Heart left ventricle (tissue), 16 donors: ENCODE measurements around the gene EPHB1. TPM values are rescaled to one million over a fixed set of nuclear protein-coding genes. Genes with fewer than 3 reads are reported as not detected.

Source experiments
- ATAC-seq, 4 donors: fragments of 200-7000 bp; cut with Tn5 transposase; one replicate each; pipeline ENCODE4 v1.9.1; 2020 to 2022; ENCODE audit warnings: moderate library complexity in 4 of 4, mild to moderate bottlenecking in 3 of 4, moderate number of reproducible peaks in 1 of 4
- DNase-seq, 5 donors: peaks; one replicate each; pipeline ENCODE4 v3.0.0-alpha.2; 2020
- H3K27ac ChIP-seq, 12 donors: fragments of 200-600 bp; sonication (generic) in 4 of 12; one replicate each; pipeline versions ENCODE4 v1.5.0 to v1.8.0; 2016 to 2022; ENCODE audit warnings: mild to moderate bottlenecking in 2 of 12
- H3K27me3 ChIP-seq, 9 donors: fragments of 200-600 bp; sonication (generic) in 2 of 9; one replicate each; pipeline versions ENCODE4 v1.5.1 to v1.8.0; 2016 to 2022; ENCODE audit warnings: mild to moderate bottlenecking in 3 of 9
- H3K36me3 ChIP-seq, 9 donors: fragments of 200-600 bp; sonication (generic) in 2 of 9; one replicate each; pipeline versions ENCODE4 v1.5.0 to v1.8.0; 2018 to 2022; ENCODE audit warnings: mild to moderate bottlenecking in 2 of 9
- H3K4me1 ChIP-seq, 12 donors: fragments of 200-600 bp; sonication (generic) in 4 of 12; one replicate each; pipeline versions ENCODE4 v1.5.0 to v1.8.0; 2016 to 2022; ENCODE audit warnings: mild to moderate bottlenecking in 3 of 12
- H3K4me3 ChIP-seq, 12 donors: fragments of 200-600 bp; sonication (generic) in 4 of 12; one replicate each; pipeline versions ENCODE4 v1.5.0 to v1.8.0; 2017 to 2022; ENCODE audit warnings: mild to moderate bottlenecking in 9 of 12, moderate library complexity in 4 of 12
- H3K9me3 ChIP-seq, 12 donors: fragments of 200-600 bp; sonication (generic) in 4 of 12; one replicate each; pipeline versions ENCODE4 v1.5.0 to v1.8.0; 2016 to 2022; ENCODE audit warnings: mild to moderate bottlenecking in 1 of 12
- CTCF ChIP-seq, 12 donors: fragments of 200-600 bp; sonication (generic) in 4 of 12; IDR thresholded peaks; one replicate each; pipeline versions ENCODE4 v1.5.0 to v1.8.0; 2018 to 2022; ENCODE audit warnings: antibody characterized with exemption in 12 of 12, mild to moderate bottlenecking in 5 of 12
- POLR2A ChIP-seq, 2 donors: fragments of 450-650 bp; IDR thresholded peaks; one replicate each; pipeline ENCODE4 v1.6.1; 2017; ENCODE audit warnings: antibody characterized with exemption in 2 of 2, mild to moderate bottlenecking in 2 of 2, moderate library complexity in 2 of 2
- WGBS, 4 donors: extraction: QIAGEN DNeasy Blood & Tissue Kit in 2 of 4; methylation state at CpG; one replicate each; pipeline versions ENCODE4 v1.1.5 to v1.1.7; 2013 to 2018; 5-methylcytosine and 5-hydroxymethylcytosine counted together
- intact Hi-C, 10 donors: fragments of 100-400 bp; cut with DNase I; formaldehyde crosslinking; loops; one replicate each; pipeline versions ENCODE4 v1.11.1 to v1.14.2; 2022
- polyA plus RNA-seq, 2 donors: library from polyadenylated mRNA; stranded (reverse); fragments of 200-250 nt; gene quantifications; one replicate each; pipeline ENCODE4 v1.2.3, GENCODE V29; 2013
- total RNA-seq, 9 donors: library from RNA; depleted of rRNA in 2 of 9; stranded (reverse); fragments of >200 nt in 2 of 9; fragmentation: NEBNext Ultra II Directional in 3 of 9; extraction: Animal tissue kit (Norgen Biotek cat#: 25700) in 3 of 9; gene quantifications; one replicate each; pipeline versions ENCODE4 v1.1.0 to v1.2.4, GENCODE V29; 2016 to 2023
- donor health status: ischemic (EF 13 %, LVEDD 7.1; RV severe dilation, severe dysfunction).
- donor health status: healthy with polysubstance abuse.
- donor health status: DM: no; HTN: yes; CAD: no.
- donor health status: DM: no; HTN: no; CAD: no.
- donor health status: ischemic (EF 25% LVEDD 6.9; RV normal size, moderate dysfunction).
- donor health status: ischemic (EF 25% LVEDD 5.7; RV mildly dilated, moderate dysfunction).
- donor health status: healthy.
- donor health status: DM: yes; HTN: yes; CAD: no.
- donor health status: ischemic (EF 35%, LVEDD 5.7; RV mildly dilated, moderate dysfunction).
- donor health status: nonischemic (EF 11% LVEDD 7.7; RV severe dilation, severe dysfunction).
- donor health status: DM: yes; HTN: yes; CAD: no.
- donor health status: PGD.
- donor health status: ischemic (EF 29% LVEDD 5.4; RV normal size, mild dysfunction).
- donor health status: nonischemic (EF 23%, LVEDD 6.1; RV moderate dilation, normal function).

The EPHB1 gene
- total and polyA plus RNA-seq, 11 donors = 0.31 to 2.2 (median 1.1) TPM

- Histone ChIP-seq H3K27ac (no peak overlapping the region), H3K4me1 (no peaks in the 10 kb centered on the region), H3K4me3 (no peak overlapping the region), H3K9me3 (no peaks in the 10 kb centered on the region), H3K27me3 (peaks cover 0 to 3% (median 0%) of the 10 kb centered on the region in 9 donors), H3K36me3 (no peaks in the 10 kb centered on the region)
- ATAC-seq = no peak
- WGBS, 4 donors = 50 to 70% (median 56%) methylated on average over 6 of the region's 6 CpGs
- TF ChIP-seq CTCF (IDR thresholded peaks at IDR 0.05) (no peak), POLR2A (IDR thresholded peaks at IDR 0.05) (no peak)
- DNase-seq = no peak
- intact Hi-C loops = loop anchor here in 3 of 10 donors (10.0 kb wide), 1 partner anchor 444 kb away; the partner anchor contains the start of gene EPHB1 (in 3 of the 3)
Measured at GRCh38 chr3:135238871-135239614, 444.0 kb downstream of the EPHB1 start.

- WGBS, 4 donors = 43 to 57% (median 46%) methylated on average over 1 of the region's 1 CpG
- ATAC-seq (no peak), DNase-seq (no peak)
- no peaks in the 10 kb centered on the region for H3K9me3 ChIP-seq
- H3K4me3 ChIP-seq = no peak overlapping the region
- no peaks in the 10 kb centered on the region for H3K4me1 ChIP-seq
- H3K36me3 ChIP-seq = no peaks in the 10 kb centered on the region
- intact Hi-C loops = loop anchor here in 3 of 10 donors (10.0 kb wide), 1 partner anchor 445 kb away; the partner anchor contains the start of gene EPHB1 (in 3 of the 3)
- TF ChIP-seq POLR2A (IDR thresholded peaks at IDR 0.05) (no peak), CTCF (IDR thresholded peaks at IDR 0.05) (no peak)
- H3K27me3 ChIP-seq = peaks cover 0 to 3% (median 0%) of the 10 kb centered on the region in 9 donors
- no peak overlapping the region for H3K27ac ChIP-seq
Measured at GRCh38 chr3:135239615-135239884, 444.5 kb downstream of the EPHB1 start.

- TF ChIP-seq POLR2A (IDR thresholded peaks at IDR 0.05) (no peak), CTCF (IDR thresholded peaks at IDR 0.05) (peak in 2 of 12 donors; percentile 12 to 21)
- no peak for DNase-seq
- Histone ChIP-seq H3K27me3 (peaks cover 0 to 3% (median 0%) of the 10 kb centered on the region in 9 donors), H3K36me3 (no peaks in the 10 kb centered on the region), H3K9me3 (no peaks in the 10 kb centered on the region), H3K4me3 (no peak overlapping the region), H3K27ac (no peak overlapping the region), H3K4me1 (no peaks in the 10 kb centered on the region)
- ATAC-seq = no peak
- intact Hi-C loops = loop anchor here in 4 of 10 donors (10.0 kb wide), 2 partner anchors 446 to 636 kb away; partner anchors contain the start of gene EPHB1 (in 3 of the 4)
Measured at GRCh38 chr3:135240426-135240825, 445.4 kb downstream of the EPHB1 start.

- H3K27me3 ChIP-seq = peaks cover 0 to 3% (median 0%) of the 10 kb centered on the region in 9 donors
- WGBS, 4 donors = 88 to 93% (median 92%) methylated on average over 2 of the region's 2 CpGs
- no peak overlapping the region for H3K4me3 ChIP-seq
- TF ChIP-seq POLR2A (IDR thresholded peaks at IDR 0.05) (no peak), CTCF (IDR thresholded peaks at IDR 0.05) (no peak)
- DNase-seq (no peak), ATAC-seq (no peak)
- no peaks in the 10 kb centered on the region for H3K4me1 ChIP-seq
- intact Hi-C loops = loop anchor here in 4 of 10 donors (10.0 kb wide), 2 partner anchors 447 to 637 kb away; partner anchors contain the start of gene EPHB1 (in 3 of the 4)
- no peaks in the 10 kb centered on the region for H3K36me3 ChIP-seq
- H3K27ac ChIP-seq = no peak overlapping the region
- no peaks in the 10 kb centered on the region for H3K9me3 ChIP-seq
Measured at GRCh38 chr3:135242285-135242684, 447.2 kb downstream of the EPHB1 start.
